Measurements from ENCODE around the gene BOC.

The BOC gene

GRCh38 chr3:113183748-113184661 lies 27.4 kb upstream of the BOC start:
- DNase-seq (ENCODE audit: extremely low read depth, insufficient read length), result no peak
- H3K36me3 ChIP-seq (ENCODE audit: control insufficient read depth, insufficient read depth, low read length), result no peaks in the 10 kb centered on the region
- TF ChIP-seq CTCF (IDR thresholded peaks at IDR 0.05; ENCODE audit: insufficient read depth, low read length, poor library complexity, severe bottlenecking), result no peak
- no peak overlapping the region for H3K4me3 ChIP-seq (replicated peaks; ENCODE audit: low read depth, low read length)
- no peaks in the 10 kb centered on the region for H3K27me3 ChIP-seq (replicated peaks; ENCODE audit: control insufficient read depth, insufficient read depth, low read length)

- DNase-seq (ENCODE audit: extremely low read depth, insufficient read length), result no peak
- no peak for TF ChIP-seq CTCF (IDR thresholded peaks at IDR 0.05; ENCODE audit: insufficient read depth, low read length, poor library complexity, severe bottlenecking)
- H3K36me3 ChIP-seq (ENCODE audit: control insufficient read depth, insufficient read depth, low read length), result no peaks in the 10 kb centered on the region
- H3K27me3 ChIP-seq (replicated peaks; ENCODE audit: control insufficient read depth, insufficient read depth, low read length), result no peaks in the 10 kb centered on the region
- H3K4me3 ChIP-seq (replicated peaks; ENCODE audit: low read depth, low read length), result no peak overlapping the region
Observed at GRCh38 chr3:113185194-113185835, 26.0 kb upstream of the BOC start.

- TF ChIP-seq CTCF (IDR thresholded peaks at IDR 0.05; ENCODE audit: insufficient read depth, low read length, poor library complexity, severe bottlenecking), result no peak
- DNase-seq (ENCODE audit: extremely low read depth, insufficient read length), result no peak
- no peaks in the 10 kb centered on the region for H3K27me3 ChIP-seq (replicated peaks; ENCODE audit: control insufficient read depth, insufficient read depth, low read length)
- H3K36me3 ChIP-seq (ENCODE audit: control insufficient read depth, insufficient read depth, low read length), result no peaks in the 10 kb centered on the region
- no peak overlapping the region for H3K4me3 ChIP-seq (replicated peaks; ENCODE audit: low read depth, low read length)
Observed at GRCh38 chr3:113186566-113186965, 24.8 kb upstream of the BOC start.

- DNase-seq (ENCODE audit: extremely low read depth, insufficient read length), result no peak
- H3K4me3 ChIP-seq (replicated peaks; ENCODE audit: low read depth, low read length), result no peak overlapping the region
- no peaks in the 10 kb centered on the region; the same call in 1 of the 2 replicates for H3K27me3 ChIP-seq (replicated peaks; ENCODE audit: control insufficient read depth, insufficient read depth, low read length)
- no peak for TF ChIP-seq CTCF (IDR thresholded peaks at IDR 0.05; ENCODE audit: insufficient read depth, low read length, poor library complexity, severe bottlenecking)
- no peaks in the 10 kb centered on the region for H3K36me3 ChIP-seq (ENCODE audit: control insufficient read depth, insufficient read depth, low read length)
Observed at GRCh38 chr3:113193288-113193687, 18.1 kb upstream of the BOC start.

GRCh38 chr3:113193719-113194118 lies 17.6 kb upstream of the BOC start:
- DNase-seq (ENCODE audit: extremely low read depth, insufficient read length), result no peak
- H3K4me3 ChIP-seq (replicated peaks; ENCODE audit: low read depth, low read length), result no peak overlapping the region
- H3K36me3 ChIP-seq (ENCODE audit: control insufficient read depth, insufficient read depth, low read length), result no peaks in the 10 kb centered on the region
- no peak for TF ChIP-seq CTCF (IDR thresholded peaks at IDR 0.05; ENCODE audit: insufficient read depth, low read length, poor library complexity, severe bottlenecking)
- H3K27me3 ChIP-seq (replicated peaks; ENCODE audit: control insufficient read depth, insufficient read depth, low read length), result no peaks in the 10 kb centered on the region; the same call in 1 of the 2 replicates

Data from GM06990 (cell line).